GM19351 (cell line): ENCODE results near the gene HSD11B1L.
"Not testable (repeated sequence)": the region's sequence is repeated elsewhere in the genome, so short reads cannot be mapped to it uniquely, and the experiment has no call there.

ENCODE experiments used
- ATAC-seq: cut with Tn5 transposase; IDR thresholded peaks from one replicate; pipeline ENCODE4 v1.9.1; 2021; ENCODE audit warnings: mild to moderate bottlenecking, moderate library complexity; ENCODE audit not compliant: unreplicated experiment

The HSD11B1L gene

DNA sequence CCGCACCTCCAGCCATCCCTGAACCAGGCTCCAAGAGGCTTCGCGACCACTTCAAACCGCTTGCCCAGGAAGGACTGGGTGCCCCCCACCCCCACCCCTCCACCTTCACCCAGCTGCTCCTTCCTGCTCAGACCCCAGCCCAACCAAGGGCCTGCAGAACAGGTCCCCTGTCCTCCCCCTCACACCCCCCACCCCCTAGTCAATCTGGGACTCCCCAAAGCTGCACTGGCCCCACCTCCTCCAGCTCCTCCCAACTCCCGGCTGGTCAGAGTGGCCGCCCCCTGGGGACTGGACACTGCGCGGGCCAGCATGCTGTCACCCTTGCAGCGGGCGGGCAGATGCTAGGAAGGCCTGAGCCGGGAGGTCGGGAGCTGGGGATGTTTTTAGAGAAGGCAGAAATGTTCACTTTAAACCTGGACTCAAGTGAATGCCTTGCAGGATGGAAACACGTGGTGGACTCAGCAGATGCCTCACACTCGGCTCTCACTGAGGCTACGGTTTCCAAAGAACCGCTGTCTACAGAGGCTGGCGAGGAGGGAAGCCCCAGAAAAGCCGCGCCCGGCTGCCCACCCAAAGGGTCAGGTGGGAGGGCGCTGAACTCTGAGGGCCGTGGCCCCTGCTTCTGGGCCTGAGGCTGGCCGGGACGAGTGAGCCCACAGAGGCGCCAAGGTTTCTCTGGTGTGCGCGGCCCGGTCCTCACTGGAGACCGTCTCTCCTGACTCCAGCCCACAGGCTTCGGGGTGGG is 17.2 kb downstream of the HSD11B1L start:
- no peak for ATAC-seq

DNA sequence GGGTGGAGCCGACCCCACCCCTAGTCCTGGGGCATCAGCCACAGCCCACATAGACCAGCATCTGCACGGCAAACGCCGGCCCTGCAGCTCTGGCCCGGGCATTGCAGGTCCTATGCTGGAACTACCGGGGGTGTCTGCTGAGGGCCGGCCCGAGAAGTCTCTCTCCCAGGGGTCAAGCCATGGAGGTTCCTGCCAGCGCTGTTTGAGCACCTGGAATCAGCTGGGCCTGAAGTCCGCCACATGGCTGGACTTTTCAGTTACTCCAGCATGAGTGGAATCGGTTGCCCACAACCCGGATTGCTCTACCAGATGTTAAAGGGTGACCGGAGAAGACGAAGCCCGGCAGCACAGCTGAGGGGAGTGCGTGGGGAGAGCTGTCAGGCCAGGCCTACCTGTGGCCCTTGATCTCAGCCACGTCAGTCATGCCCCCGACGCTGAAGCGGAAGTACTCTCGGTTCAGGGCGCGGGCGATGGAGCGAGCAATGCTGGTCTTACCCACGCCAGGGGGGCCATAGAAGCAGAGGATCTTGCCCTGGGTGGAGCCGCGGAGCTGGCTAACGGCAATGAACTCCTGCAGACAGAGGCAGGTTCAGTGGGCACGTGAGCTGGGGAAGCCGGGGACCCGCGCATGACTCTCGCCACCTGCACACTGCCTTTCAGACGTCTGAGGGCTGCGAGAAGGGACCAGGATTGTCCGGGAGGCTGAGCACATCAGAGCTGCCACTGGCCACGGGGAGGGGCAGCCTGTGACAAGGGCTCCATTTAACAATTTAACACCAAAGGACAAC is 18.0 kb downstream of the HSD11B1L start:
- ATAC-seq: no peak

DNA sequence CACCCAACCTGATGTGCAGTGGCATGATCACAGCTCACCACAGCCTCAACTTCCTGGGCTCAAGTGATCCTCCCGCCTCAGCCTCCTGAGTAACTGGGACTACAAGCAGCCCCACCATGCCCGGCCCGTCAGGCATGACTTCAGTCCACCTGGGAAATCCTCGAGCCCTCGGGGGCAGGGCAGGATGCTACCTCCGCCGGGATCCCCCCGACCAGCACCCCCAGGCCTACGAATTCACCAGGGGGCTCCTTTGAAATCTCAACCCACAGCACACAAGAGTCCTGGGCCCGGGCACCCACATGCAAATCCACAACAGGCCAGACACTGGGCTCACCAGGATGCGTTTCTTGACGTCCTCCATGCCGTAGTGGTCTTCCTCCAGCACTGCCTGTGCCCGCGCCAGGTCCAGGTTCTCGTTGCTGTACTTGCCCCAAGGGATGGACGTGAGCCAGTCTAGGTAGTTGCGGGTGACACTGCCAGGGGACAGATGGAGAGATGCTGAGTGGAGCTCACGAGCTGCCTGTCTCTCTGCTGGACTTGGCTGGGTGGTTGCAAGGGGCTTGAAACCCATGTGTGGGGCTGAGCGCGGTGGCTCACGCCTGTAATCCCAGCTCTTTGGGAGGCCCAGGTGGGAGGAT is 19.7 kb downstream of the HSD11B1L start:
- no peak for ATAC-seq

- not testable (repeated sequence) for ATAC-seq
Measured at GRCh38 chr19:5702053-5702410, 21.2 kb downstream of the HSD11B1L start.

DNA sequence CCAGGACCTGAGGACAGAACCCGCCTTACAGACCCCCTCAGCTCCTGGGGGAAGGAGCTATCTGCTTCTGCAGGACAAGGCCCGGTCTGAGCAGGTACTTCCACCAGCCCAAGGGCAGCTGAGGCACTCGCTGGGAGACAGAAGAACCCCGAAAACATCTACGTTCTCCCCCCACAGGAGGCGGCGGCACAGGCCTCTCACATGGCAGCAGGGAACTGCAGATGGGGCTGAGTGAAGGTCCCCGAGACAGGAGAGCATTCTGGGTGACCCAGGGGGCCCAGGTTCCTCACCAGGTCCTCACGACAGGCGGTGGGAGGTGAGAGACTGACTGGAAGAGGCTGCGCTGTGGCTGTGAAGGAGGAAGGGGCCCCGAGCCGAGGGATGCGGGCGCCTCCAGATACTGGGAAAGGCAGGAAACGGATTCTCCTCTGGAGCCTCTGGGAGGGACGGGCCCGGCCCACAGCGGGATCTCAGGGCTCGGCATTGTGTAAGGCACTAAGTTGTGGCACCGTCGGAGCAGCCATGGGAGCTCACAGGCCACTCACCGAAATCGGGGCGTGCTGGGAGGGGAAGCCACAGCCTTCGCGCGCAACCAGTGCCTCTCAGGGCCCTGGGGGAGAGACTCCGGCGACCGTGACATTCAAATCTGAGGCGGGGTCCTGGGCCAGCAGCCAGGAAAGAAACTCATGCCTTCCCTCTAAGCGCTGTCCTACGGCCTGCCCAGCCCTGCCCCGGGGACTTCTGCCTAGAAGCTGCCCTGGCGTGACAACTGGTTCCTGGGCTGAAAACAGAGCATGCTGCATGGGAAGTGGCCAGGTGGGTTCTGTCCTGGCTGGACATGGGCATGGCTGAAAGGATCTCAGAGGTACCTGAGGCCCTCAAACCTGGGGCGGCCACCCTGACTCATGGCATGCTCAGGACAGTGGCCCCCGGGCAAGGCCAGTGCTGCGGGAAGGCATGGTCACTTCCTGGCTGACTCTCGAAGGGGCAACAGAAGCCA is 23.3 kb downstream of the HSD11B1L start:
- no peak for ATAC-seq

- ATAC-seq: no peak
Measured at GRCh38 chr19:5705552-5705951, 24.7 kb downstream of the HSD11B1L start.

GRCh38 chr19:5706876-5707573 is 26.2 kb downstream of the HSD11B1L start:
- ATAC-seq: no peak

- no peak for ATAC-seq
Measured at GRCh38 chr19:5707576-5708575, 27.0 kb downstream of the HSD11B1L start.

GRCh38 chr19:5711025-5711424 is 30.2 kb downstream of the HSD11B1L start:
- no peak for ATAC-seq

- ATAC-seq: no peak
Measured at GRCh38 chr19:5711713-5712161, 30.9 kb downstream of the HSD11B1L start.

DNA sequence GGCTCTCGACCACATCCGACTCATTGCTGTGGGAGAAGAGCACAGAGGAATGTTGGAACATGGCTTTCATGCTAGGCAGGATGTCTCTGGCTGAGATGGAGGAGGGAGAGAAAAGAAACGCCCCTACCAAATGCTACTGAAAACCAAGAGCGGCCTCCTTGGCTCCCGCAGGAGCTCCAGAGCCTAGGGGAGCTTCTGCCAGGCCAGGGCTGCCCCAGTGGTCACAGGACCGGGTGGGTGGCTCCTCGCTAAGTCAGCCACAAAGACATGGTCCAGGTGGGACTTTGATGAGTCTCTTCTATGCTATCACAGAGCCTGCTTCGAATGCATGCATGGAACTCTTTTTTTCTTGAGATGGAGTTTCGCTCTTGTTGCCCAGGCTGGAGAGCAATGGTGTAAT is 32.4 kb downstream of the HSD11B1L start:
- no peak for ATAC-seq

- no peak for ATAC-seq
Measured at GRCh38 chr19:5714816-5715215, 34.0 kb downstream of the HSD11B1L start.

DNA sequence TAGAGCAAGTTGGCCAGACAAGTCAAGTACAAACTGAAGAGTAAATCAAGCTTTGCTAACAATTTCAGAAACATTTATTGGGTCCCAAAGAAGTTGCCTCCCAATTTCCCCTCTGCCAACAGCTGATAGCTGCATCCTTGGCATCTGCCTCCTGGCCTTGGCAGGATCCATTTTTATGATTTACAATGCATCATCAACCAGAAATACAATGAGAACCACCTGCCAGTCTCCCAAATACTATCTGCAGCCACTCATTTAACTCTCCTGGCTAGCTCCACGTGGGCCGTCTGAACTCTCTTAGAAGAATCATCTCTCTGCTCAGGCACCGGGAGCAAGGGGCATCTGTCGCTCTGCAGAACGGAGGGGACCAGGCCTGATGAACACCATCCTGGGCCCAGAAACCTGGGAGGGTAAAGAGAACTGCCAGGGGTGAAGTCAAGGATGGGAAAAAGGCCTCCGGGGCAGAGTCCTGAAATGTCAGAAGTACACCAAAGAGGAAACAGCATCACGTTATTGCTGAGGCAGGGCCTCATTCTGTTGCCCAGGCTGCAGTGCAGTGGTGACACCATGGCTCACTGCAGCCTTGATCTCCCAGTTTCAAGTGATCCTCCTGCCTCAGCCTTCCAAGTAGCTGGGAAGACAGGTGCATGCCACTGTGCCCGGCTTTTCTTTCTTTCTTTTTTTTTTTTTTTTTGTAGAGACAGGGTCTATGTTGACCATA is 36.5 kb downstream of the HSD11B1L start:
- ATAC-seq: no peak

GRCh38 chr19:5718037-5718578 is 37.3 kb downstream of the HSD11B1L start:
- ATAC-seq: no peak

GRCh38 chr19:5718579-5719273 is 37.9 kb downstream of the HSD11B1L start:
- ATAC-seq: no peak

DNA sequence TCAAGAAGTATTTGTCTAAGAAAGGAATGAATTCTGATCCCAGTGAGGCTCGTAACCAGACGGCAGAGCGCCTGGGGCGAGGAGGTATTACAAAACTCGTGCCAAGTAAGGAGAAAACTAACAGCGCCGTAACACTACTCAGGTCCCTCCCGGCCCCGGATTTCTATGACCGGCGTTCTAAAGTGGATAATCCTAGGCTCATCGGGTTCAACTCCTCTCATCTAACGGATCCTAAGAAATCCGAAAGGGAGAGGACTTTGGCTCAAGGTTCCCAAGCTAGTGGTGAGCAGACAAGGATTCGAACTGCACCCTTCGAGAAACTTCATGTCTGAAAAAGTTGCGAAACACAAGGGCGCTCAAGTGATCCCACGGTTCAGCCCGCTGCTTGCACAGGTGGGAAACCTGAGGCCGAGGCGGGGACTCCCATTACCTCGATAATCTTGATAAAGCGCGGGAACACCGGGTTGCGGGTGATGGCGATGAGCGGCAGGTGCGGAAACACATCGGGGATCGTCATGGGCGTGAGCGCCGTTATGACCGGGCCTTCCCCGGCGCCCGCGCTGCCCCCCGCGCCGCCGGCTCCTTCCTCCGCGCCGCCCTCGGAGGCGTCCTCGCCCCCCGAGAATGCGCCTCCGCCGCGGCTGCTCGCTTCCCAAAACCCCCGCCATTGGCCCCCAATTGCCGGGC is 38.6 kb downstream of the HSD11B1L start:
- no peak for ATAC-seq
